Measurements from ENCODE around the gene PRSS2.

DNA sequence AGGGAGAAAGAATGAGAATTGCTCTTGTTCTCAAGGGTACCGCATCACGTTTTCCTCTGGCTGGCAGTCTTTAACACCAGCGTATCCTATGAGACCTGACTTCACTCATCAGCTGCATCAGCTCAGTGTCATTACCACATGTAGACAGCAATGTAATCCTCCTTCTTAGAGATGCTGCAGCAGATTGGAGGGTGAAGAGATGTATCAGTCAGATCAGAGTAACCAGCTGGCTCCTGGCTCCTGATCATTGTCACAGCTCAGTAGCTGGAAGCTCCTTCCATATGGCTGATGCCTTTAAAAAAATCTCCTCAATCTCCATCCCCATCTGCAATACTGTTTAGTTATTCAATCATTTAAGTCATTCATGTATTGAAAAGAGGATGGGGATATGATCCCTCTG, 44.4 kb downstream of the PRSS2 start:
- TF ChIP-seq, protein P1, sequence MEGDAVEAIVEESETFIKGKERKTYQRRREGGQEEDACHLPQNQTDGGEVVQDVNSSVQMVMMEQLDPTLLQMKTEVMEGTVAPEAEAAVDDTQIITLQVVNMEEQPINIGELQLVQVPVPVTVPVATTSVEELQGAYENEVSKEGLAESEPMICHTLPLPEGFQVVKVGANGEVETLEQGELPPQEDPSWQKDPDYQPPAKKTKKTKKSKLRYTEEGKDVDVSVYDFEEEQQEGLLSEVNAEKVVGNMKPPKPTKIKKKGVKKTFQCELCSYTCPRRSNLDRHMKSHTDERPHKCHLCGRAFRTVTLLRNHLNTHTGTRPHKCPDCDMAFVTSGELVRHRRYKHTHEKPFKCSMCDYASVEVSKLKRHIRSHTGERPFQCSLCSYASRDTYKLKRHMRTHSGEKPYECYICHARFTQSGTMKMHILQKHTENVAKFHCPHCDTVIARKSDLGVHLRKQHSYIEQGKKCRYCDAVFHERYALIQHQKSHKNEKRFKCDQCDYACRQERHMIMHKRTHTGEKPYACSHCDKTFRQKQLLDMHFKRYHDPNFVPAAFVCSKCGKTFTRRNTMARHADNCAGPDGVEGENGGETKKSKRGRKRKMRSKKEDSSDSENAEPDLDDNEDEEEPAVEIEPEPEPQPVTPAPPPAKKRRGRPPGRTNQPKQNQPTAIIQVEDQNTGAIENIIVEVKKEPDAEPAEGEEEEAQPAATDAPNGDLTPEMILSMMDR (IDR thresholded peaks at IDR 0.05; ENCODE audit: poor library complexity): no peak
- TF ChIP-seq EZH2 (IDR thresholded peaks at IDR 0.05; ENCODE audit: borderline replicate concordance): no peak

Data from hepatocyte (in vitro differentiated cells).